SHP77 (cell line): ENCODE measurements around the gene JAKMIP1.

ENCODE experiments used
- DNase-seq, 2 experiments: peaks; one replicate each; lab custom pipeline; 2025; lab: John Stamatoyannopoulos, UW

JAKMIP1 gene

DNA sequence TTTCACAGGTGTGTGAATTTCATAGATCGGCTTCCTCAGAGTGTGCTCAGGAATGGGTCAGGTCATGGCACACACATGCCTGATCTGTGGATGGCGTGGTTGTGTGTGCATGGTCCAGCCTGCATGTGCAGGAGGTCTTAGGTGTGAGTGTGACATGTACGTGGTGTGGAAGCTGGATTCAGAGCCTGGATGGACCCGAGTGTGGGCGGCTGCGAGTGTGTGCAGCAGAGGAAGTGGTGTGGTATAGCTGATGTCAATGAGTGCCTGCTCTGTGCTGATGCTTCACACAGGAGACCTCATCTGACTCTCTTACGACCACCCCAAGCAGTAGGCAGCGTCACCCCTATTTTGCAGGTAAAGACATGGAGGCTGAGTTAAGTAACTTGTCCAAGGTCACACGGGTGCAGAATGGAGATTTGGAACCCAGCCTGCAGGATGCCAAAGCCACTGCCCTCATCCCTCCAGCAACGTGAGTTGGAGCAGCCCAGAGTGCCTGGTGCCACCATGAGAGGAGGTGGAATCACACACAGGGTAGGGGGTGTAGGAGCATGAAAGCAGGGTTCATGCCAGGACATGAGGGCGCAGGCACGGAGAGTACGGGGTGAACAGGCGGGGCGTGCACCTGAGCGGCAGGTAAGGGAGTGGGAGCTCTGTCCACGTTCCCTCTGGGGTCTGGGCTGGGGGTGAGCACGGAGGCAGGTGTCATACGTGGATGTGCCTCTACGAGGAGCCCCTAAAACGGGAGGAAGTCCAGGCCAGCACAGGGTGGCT, 157.9 kb downstream of the JAKMIP1 start:
- no peak for DNase-seq

DNA sequence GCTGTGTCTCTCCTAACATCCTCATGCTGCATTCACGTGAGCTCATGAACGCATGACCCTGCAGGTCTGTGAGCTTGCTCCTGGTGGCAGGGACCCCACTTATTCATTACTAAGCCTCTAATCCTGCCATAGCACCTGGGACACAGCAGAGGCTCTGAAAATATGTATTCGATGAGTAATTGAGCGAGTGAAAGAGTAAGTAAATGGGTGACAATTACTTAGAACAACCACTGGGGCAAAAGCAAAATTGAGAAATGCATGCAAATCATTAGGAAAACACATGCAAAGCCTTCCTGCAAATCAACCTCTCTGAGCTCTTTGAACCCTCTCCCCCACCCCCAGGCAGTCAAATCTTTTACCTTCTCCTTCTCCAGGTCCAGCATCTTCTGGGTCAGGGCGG, 158.5 kb downstream of the JAKMIP1 start:
- no peak for DNase-seq

DNA sequence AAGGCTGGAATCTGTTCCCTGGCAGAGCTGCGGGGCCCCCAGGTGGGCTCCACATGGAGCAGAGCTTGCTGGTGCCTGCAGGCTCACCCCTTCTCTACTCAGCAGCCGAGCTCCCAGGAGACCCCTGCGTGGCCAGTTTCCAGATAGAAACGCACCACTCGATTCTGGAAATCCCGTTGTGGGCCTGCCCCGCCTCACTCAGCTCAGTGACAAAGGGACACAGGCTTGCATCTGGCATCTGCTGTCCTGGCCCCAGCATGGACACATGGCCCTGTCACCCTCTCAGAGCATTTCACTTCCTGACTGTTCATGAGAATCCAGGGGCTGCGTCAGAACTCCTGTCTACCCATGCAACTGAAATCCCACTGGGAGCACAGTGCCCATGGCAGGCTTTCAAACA, 161.6 kb downstream of the JAKMIP1 start:
- no peak for DNase-seq

DNA sequence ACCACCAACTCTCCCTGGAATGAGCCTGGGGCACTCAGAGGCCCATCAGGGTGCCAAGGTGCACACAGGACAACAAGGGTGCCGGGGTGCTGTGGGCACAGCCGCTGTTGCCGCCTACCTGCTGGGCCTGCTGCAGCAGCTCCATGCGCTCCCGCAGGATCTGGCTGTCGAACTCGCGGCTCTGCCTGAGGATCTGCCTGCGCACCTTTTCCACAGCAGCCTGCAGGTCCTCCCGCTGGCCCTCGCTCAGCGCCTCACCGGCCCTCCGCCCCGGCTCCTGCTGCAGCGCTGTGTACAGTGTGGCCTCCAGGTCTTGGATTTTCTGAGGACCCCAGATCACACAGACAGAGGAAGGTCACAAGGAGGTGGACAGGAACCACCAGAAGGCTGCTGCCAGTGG, 164.6 kb downstream of the JAKMIP1 start:
- no peak for DNase-seq

DNA sequence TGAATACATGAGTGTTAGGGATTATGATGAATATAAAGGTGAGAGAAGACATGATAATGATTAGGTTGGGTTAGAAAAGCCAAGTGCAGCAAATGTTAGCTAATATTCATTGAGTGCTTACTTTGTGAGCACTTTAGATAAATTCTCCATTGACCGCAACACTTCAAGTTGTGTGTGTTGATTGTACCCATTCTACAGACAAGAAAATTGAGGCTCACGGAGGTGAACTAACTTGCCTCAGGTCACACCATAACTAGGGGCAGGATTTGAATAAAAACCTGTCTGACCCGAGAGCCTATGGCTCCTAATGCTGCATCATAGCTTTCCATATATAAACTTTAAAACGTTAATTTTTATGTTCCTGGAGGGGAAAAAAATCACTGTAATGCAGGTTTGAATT, 167.0 kb downstream of the JAKMIP1 start:
- no peak for DNase-seq

DNA sequence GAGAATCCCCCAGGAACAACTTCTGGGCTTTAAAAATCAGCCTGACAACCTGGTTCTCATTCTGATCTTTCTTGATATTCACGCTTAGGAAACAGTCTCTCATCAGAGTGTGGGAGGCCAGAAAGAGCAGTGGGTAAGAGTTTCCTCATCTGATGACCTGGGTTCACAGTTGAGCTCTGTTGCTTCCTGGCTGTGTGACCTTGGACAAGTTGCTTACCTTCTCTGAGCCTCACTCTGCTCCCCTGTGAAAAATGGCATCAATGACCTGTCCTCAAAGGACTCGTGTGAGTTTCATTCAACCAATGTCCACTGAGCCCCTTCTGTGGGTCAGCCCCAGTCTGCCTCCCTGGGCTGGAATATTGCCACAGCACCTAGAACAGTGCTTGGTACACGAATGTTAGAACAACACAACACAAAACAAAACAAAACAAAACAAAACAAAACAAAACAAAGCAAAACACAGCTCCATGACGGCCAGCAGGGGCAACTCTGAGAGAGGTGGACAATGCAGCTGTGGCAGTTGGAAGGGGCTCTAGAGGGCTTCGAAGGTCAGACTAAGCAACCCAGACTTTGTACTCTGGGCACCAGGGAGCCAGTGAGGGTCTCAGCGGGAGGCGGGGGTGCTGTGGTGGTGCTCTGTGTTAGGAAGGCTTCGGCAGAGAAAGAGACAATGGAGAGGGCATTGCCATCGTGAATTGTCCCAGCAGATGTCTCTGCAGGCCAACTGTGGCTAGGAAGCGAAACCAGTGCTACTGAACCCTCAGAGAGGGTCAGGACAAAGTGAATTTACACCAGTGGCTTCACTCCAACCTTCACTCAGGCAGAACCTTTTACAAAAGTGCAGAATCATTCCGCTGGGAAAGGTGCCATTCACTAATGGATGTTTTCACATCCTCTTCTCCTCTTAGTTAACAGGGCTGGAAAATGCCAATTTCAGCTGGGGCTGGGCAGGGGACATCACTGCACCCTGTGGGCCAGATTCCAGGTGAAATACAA, 167.8 kb downstream of the JAKMIP1 start:
- DNase-seq, result peak in 1 of 2 experiments; percentile 34

DNA sequence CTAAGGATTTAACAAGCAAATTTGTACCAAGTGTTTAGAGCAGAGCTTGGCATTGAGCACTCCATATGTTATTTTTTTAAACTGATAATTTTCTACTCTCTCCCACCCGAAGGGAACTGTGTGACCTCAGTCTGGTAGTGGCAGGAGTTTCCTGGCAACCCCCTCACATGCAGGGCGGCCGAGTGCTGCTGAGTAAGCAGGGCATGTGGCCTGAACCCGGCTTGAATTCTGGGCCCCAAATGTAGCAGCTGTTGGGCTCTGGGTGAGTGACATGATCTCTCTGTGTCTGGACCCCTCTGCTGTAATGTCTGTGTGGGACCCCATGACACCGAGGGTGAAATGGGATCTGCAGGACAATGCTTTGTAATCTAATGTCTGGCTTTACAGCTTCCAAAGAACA, 168.5 kb downstream of the JAKMIP1 start:
- no peak for DNase-seq

DNA sequence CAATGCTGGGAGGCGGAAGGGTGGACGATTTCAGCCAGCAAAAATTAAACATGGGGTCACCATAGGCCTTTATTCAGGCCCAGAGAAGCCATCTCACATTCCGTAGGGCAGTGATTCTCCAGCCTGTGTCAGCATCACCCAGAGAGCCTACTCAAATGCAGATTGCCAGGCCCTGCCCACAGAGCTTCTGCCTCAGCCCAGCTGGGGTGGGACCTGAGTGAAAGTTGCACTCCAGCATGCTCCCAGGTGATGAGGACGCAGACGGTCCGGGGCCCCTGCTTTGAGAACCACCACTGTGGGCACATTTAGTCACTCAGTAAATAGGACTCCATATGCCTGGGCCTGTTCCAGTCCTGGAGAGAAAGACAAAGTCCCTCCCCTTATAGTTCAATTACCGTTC, 169.7 kb downstream of the JAKMIP1 start:
- no peak for DNase-seq

DNA sequence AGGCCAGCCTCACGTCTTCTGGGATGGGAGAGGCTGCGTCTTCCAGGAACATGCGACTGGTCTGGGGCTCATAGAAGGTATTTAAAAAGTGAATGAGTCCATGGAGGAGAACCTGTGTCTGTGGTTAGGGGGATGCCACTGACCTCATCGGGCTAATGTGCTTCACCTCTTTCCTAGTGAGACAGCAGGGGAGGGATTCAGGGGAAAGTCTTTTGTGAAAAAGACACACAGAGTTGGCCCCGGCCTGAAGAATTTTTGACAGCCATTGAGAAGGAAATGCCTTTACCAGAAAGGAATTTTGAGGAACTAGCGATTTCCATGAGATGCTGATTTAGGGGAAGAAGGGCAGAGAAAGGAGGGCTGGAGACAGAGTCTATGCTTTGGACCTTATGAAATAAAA, 171.1 kb downstream of the JAKMIP1 start:
- DNase-seq, result no peak

DNA sequence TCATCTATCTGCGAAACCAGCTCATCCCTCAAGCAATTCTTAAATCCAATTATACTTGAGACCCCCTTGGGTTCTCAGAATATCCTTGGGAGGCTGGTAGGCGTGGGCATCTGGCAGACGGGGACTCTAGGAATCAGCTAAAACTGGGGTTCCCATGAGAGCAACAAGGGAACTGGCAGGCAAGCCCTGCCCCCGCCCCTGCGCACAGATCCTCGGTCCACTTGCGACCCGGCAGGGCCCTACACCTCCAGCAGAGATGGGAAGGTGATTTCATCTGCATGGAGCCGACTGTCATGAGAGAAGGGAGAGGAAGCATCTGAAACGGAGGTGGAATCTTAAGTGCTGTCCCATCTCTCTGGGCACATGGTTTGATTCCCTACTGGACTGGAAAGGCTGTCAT, 172.2 kb downstream of the JAKMIP1 start:
- no peak for DNase-seq

DNA sequence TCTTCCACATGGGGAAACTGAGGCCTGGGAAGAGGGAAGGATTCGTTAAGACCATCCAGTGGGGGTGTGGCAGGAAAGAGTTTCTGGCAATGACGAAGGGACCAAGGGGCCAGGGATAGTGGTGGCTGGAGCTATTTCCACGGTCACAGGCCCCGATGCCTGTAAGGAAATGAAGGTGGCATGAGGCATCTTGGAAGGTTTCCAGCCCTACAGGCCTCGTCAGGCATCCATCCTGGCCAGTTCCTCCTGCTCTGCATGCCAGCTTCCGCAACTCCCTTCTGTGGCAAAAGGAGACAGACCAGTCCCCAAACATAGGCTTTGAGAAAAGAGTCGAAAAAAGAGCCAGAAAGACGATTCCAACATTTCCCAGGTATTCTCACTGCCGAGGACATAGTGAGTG, 173.0 kb downstream of the JAKMIP1 start:
- no peak for DNase-seq

DNA sequence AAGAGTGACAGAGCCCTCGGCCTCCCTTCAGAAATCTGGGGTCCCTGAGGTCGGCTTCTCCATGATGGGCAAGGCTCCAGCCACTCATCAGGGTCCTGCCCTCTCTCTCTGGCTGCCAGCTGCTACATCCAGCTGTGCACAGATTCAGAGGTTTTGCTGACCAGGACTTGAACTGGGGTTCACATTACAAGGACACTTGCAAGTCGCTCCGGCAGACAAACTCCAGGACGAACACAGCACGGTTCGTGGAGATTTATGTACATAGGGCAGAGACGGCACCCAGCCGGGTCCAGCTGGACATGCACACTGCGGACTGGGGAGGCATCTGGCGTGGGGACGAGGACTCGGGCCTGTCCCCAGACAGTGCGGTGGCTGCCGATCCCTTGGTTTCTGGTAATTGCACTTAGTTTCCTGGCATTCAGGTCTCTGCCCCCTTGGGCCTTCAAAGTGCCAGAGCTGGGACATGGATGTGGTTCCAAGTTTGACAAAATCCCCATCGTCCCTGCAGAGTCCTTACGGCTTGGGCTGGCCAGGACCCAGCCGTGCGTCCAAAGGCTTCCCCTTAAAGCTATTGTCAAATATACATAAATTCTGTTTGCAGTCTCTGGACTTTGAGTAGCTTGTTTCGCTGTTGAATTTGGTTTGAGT, 175.9 kb downstream of the JAKMIP1 start:
- DNase-seq, result no peak

DNA sequence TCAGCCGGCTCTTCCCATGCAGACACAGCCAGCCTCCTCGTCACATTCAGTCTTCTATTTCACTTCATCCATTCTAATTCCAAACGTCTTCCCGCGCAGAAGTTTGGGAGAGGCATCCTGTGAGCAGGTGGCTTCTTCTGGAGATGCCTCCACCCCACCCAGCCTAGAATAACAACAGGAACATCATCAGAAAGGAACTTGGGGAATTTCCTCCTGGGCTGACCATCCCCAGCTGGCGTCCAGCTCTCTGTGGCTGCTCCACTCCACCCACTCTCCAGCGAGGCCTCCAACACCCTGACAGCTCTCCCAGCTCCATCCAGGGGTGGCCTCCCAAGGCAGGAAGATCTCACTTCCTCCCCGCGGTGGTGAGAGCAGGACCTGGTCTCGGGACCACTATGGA, 176.6 kb downstream of the JAKMIP1 start:
- DNase-seq, result no peak

DNA sequence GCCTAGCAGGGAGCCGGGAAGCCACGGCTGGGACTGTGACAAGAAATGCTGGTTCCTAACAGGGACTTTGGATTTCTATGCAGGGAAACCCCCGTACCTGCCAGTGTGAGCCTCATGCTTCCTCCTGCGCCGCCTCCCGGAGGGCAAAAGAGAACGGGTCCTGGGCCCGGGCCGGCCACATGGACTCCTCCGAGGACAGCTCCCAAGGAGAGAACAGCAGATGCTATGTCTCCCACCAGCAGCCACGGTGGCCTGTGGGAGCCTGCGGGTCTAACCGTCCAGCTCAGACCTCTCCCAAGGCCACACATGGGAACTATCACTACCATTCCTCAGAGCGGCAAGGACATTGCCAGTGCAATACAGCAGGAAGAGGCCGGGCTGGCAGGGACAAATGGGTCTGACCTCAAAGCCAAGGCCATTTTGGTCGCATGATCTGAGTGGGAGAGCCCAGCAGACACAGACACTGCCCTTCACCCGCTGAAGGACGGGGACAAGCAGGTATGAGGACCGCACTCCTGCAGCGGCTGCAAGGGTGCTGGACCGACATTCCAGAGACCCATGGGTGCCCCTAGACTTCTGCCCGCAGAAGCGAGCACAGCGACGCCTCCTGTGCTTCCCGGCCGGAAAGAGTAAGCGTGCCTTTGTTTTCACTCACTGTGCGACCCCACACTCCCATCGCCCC, 177.6 kb downstream of the JAKMIP1 start:
- no peak for DNase-seq

DNA sequence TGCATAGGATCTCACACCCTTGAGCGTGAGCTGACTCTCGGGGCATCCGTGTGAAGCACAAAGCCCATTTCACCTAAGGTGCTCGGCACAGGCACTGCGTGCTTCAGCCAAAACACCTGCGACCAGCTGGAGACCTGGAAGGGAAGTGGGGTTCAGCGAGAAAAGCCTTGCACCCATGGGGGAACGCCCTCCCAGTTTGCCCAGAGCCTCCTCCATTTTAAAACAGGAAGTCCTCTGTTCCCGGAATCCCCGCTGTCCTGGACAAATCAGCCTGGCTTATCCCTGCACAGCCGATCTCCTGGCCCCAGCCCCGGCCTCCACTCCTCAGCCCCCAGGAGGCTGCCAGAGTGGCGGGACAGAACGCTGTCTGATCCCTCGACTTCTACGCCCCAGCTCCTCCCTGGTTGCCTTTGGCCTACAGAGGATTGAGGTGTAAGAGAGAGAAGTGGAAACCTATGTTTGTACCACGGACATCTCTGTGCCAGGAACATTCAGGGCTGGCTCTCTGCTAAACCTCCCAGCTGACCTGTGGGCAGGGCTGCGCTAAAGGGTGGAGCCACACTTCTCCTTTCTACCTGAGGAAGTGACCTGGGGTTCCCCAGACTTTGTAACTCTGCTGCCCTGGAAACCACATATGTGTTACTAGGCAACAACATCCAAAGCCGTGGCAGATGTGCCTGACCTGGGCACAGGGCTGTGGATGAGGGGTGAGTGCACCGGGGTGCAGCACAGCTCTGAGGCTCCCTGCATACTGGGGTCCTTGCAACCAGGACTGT, 178.3 kb downstream of the JAKMIP1 start:
- DNase-seq, result no peak

DNA sequence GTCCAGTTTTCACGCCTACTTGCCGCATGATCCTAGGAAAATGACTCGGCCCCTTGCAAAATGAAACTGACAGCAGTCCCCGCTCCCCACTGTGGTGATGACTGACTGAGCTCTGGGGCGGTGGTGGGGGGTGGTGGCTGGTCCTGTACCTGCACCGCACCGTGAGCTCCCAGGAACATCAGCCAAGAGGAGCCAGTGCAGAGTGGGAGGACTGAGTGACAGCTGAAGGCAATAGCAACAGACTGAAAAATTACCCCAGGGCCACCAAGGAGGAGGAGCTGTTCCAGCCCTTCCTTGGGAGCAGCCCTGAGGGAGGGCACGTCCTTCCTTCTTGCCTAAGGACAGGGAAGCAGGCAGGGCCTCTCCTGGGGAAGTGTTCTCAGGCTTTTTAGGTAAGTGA, 179.7 kb downstream of the JAKMIP1 start:
- no peak for DNase-seq

DNA sequence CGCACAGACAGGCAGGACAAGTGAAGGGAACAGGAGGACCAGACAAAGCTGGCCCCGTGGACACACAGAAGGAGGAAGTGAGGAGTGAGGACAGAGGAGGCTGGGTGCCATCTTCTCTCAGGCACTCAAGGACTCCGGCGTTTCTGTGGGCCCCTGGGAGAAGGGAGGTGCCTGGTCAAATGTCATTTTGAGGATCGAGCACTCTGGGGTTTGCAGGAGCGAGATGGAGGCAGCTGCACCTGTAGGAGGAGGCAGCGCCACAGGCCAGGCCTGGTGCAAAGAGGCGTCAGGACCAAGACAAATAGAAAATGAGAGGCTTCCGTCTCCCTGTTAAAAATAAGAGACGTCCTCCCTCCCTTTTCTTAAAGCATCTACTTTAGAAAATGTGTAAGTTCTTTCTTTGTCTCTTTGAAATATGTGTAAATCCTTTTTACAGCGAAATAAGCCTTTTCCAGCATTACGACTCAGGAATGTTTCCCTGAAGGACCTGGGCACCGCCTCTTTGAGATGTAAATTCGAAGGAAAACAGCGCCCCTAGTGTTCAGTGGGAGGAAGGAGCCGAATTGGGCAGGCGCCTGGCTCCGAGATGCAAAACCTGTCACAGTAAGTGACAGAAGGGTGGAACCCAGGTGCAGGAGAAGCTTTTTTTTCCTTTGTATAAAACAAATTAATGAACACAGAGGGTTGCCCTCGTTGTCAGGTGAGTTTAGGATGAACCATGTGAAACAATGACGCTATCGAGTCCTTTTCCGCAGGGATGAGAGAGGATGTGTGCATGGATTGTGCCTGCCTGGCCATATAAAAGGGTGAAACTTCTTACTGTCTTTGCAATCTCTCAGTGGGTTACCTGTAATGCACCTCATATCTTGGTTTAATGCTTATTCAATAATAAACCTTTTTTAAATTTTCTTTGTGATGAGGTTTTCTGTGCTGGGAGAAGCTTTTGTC, 180.8 kb downstream of the JAKMIP1 start:
- DNase-seq, result peak in 1 of 2 experiments; percentile 21

DNA sequence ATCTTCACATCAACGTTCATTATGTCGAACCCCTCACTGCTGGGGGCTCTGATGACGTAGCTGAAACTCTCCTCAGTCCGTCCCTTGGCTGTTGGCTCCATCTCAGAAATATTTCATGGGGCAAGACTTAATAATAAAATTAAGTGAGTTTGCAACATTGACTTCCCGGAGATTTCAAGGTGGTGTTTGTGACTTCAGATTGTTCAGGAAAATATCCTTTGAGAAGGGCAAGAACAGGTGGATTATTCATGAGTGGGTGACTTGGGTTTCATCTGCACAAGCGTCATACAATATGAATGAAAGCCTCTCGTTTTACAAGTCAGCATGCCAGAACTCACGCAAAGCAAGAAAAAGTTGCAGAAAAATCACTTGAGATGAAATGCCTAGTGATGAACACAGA, 182.0 kb downstream of the JAKMIP1 start, which contains the start of gene C4orf50:
TSS of gene C4orf50 (minus strand) at position 101 of the 400 bp plus-strand sequence.
- DNase-seq, result no peak

DNA sequence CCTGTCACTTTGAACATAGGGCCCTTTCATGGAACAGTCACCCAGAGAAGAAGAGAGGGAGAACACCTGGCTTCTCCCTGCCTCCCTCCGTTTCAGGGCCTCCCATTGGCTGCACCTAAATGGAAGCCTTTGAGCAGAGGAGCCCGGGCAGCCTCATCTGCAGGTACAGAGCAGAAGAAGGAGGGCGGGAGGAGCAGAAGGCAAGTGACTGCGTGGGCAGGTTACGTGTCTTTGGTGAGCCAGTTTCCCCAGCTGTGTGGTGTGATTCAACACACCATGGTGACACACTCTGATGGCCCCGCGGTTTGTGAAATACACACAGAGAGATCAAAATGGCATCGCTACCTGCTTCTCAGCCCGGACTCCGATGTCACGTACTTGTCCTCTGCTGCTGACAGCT, 182.5 kb downstream of the JAKMIP1 start:
- DNase-seq, result no peak

DNA sequence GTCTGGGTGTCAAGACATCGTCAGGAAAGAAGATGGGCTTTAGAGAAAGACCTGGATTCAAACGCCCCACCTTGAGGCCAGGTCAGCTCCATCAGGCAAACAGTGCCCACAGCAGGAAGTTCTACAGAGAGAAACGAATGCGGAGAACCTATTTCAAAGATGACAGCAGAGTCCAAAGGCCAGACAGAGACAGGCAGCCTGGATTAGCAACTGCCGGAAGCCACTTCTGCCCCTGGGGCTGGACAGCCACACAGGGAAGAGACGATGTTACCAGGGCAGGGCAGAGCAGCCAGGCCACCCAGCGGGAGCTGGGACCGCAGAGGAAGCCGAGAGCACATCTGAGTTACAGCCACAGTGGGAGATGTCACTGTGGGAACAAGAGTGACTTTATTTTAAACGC, 183.3 kb downstream of the JAKMIP1 start:
- DNase-seq, result no peak
